HG03025 (cell line): ENCODE data around the gene SLC38A4.

ENCODE experiments used
- ATAC-seq: cut with Tn5 transposase; IDR thresholded peaks from one replicate; pipeline ENCODE4 v1.9.1; 2021; ENCODE audit warnings: mild to moderate bottlenecking, moderate library complexity; ENCODE audit not compliant: unreplicated experiment, low FRiP score

Gene SLC38A4

DNA sequence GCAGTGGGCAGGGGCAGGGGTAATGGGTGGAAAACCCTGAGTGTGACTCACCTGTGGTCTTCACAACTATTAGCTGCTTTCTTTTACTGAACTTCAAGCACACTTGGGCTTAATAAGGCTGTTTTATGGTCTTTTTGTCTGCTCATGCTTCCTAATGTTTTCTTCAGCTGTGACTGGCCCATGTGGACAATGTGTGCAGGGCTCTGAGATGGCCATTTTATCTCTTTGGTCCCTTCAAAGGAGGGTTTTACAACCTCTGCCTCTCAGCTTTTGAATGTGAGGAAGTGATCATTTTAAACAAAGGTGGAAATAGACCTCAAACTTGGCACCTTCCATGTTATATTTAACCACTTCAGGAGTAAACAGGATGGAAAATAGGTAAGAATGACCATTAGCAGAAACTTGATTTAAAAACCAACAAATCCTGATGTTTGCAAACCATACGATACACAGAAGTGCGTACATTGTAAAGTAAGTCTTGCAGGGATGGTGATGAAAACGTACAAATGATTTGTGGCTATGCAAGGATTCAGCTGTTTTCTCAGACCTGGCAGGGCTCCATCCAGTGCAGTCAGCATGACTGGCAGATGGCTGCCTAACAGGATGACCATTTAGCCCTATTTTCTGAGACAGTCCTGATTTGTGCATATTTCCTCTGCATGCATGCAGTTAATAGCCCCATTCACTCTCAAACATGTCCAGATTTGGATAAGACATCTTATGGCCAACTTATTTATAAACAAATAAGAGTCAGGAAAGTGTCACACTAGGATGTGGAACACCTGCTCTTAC is 103.2 kb downstream of the SLC38A4 start:
- no peak for ATAC-seq

DNA sequence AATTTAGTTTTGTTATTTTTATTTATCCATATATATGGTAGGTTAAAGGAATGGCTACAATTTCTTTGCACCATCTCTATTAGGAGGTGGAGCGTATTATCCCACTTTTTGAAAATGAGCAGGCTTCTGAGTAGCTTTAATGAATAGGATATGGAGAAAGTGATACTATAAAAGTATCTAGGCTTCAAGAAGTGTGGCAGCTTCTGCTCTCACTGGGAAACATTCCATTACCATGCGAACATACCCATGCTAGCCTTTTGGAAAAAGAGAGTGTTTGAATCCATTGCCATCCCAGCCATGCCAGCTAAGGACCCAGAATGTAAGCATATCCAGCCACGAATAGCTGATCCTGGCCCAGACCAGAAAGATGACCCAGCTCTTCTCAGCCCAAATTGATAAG is 107.3 kb downstream of the SLC38A4 start:
- no peak for ATAC-seq

DNA sequence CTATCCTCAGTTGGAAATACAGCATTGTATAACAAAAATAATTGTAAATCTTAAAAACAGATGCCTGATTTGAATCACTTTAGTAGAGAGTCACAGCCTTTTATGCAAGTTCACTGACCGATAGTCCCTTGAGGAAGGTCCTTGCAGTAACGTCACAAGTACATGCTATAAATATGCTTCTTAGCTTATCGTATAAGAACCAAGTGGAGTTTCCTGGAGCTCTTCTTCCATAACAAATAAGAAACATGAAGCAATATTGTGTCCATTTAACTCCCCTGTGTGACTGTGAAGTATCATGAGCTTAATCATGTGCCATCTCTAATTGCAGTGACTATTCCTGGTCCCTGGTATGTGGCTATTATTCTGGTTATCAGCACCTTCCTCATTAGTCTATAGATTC is 107.9 kb downstream of the SLC38A4 start:
- ATAC-seq = no peak

DNA sequence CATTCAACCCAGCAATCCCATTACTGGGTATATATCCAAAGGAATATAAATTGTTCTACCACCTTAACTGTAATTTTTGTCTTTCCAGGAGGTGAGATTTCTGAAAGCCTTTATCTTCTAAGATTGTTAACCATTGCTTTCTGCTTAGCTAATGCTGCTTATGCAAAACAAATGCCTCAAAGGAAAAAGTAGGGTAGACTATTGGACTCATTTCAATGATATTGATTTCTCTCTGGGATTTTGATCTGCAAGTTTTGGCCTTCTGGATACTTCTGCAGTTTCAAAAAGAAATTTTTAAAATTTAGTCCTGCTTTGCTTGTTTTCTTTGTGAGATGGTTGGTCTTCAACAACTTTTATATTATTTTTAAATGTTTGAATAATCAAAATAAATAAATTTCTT is 108.6 kb downstream of the SLC38A4 start:
- ATAC-seq = no peak
